HS-27A (cell line): ENCODE data around the gene ALLC.

Source experiments
- DNase-seq: peaks from one replicate; pipeline ENCODE4 v3.0.0-alpha.2; 2012; ENCODE audit warnings: low read depth, missing footprints

Gene ALLC

DNA sequence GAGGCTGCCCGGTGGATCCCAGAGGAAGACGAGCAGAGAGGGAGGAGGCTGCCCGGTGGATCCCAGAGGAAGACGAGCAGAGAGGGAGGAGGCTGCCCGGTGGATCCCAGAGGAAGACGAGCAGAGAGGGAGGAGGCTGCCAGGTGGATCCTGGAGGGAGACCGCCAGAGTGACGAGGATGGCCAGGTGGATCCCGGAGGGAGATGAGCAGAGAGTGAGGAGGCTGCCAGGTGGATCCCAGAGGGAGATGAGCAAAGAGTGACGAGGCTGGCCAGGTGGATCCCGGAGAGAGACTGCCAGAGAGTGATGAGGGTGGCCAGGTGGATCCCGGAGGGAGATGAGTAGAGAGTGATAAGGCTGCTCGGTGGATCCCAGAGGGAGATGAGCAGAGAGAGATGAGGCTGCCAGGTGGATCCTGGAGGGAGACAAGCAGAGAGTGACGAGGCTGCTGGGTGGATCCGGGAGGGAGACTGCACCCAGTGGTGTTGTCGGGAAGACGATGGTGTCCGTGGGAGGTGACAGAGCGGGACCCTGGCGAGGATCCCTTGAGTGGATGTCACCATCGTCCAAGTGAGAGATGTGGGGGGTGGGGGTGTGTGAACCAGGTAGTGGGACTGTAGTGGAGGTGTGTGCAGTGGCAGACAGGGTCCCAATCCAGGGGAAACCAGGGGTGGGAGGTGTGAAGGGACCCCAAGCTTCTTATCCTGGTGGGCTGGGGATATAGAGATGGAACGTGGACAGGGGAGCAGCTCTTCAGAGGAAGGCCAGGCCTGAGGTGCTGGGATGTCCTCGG lies 67.7 kb downstream of the ALLC start:
- no peak for DNase-seq

DNA sequence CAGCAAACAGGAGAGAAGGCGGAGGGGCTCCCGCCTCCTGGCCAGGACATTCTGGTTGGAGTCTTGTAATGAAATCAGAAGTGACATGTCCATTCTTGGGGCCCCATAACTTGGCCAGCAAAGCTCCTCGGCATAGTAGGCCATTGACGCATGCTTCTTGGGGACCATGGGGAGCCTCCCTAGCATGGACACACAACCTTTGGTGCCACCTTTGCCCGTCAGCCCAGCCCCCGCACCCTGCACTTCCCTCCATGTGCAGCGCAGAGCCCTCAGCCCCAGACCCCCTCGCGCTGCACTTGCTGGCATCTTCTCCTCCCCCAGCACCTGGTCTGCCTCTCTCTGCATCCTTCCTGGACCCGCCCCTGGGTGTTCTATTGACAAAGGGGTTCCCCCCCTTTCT lies 68.5 kb downstream of the ALLC start:
- DNase-seq, result no peak

GRCh38 chr2:3727397-3728045 lies 69.5 kb downstream of the ALLC start:
- DNase-seq, result no peak

DNA sequence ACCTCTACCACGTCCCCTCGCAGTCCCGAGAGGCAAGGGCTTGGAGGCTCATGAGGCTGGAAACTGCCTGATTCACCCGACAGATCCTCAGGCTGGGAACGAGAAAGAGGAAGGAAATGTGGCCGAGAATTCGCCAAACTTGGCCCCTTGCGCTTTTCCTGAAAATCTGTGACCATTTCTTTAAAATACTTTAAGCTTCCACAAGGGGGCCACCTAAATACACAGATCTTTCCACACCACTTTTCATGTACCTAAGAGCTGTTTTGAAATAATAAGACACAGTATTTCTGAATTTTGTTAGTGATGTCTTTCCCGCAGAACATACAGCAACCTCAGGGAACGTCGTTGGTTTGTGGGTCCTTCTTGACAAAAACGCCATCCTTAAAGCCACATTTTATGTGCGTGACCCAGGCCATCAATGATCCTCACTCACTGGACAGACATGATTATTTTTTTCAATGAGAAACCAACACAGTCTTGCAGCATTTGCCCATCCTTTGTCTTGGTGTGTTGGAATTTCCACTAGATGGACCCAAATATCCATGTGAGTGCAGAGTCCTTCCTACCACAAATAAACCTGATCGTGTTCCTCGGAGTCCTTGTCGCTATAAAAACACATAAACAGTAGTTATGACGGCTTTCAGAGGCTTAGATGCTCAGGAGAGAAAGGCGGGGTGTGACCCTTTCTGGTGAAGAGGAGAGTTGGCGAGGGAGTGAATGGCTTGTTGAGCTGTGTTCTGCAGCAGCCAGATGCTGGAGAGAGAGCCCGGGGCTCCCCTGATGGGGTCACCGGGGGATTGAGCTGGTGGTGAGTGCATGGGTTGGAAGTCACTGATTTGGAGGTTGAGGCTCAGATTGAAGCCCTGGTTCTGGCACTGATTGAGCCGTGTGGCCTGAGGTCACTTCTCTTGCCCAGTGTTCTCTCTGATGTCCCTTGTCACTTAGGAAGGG lies 70.4 kb downstream of the ALLC start:
- DNase-seq, result no peak

GRCh38 chr2:3729055-3729448 lies 71.1 kb downstream of the ALLC start:
- no peak for DNase-seq

DNA sequence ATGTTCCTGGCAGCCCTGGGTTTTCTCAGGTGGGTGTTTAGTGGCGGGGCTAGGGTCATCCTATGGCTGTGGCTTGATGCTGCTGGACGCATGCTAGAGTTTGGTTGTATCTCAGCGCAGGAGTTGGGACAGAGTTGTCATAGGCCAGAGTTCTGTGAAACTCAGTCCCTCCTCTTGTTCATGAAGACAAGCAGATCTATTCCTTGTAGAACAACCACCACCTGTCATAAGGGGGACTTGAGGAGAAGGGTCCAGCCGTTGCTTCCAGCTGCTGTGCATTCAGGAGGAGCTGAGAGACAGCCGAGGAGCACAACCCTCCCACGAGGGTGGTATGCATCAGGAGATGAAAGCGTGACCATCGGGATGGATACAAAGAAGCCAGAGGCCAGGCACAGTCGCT lies 71.8 kb downstream of the ALLC start:
- no peak for DNase-seq

DNA sequence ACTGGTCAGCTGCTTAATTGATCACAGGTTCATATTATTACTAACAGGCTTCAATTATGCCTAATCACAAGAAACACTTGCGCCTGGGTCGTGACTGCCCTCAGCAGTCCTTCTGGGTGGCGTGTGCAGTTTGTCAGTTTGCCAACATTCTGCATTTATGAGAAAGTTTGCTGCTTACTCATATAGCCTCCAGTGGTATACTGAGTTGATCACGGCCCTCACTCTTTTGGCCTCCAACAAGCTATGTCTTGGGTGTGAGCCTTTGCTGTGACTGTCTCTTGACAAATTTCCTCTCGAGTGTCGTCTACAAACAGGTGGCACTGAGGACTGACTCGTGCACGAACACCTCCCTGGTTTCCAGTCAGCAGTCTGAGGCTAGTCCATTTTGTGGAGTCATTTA lies 72.6 kb downstream of the ALLC start:
- DNase-seq, result no peak

- no peak for DNase-seq
These were observed 73.8 kb downstream of the ALLC start for GRCh38 chr2:3731829-3732228.

GRCh38 chr2:3736112-3736511 lies 78.1 kb downstream of the ALLC start:
- DNase-seq, result no peak

DNA sequence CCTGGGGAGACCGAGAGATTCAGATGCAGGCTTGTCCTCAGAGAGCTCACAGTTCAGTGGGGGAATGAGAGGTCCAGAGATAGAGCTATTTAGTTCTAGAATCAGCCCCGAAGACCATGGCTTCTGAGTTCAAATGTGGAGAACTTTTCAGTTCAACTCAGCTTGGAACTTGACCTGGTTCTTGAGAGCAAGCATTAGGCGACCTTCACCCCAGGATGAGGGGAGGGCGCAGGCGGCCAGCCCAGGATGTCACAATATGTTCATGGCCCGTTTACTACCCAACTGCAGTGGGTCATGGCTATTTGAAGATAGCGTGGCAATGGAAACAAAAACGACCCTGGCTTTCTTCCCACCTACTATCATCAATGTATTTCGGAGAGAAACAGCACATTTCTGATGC lies 79.1 kb downstream of the ALLC start:
- no peak for DNase-seq

GRCh38 chr2:3738454-3738853 lies 80.5 kb downstream of the ALLC start:
- DNase-seq, result no peak

DNA sequence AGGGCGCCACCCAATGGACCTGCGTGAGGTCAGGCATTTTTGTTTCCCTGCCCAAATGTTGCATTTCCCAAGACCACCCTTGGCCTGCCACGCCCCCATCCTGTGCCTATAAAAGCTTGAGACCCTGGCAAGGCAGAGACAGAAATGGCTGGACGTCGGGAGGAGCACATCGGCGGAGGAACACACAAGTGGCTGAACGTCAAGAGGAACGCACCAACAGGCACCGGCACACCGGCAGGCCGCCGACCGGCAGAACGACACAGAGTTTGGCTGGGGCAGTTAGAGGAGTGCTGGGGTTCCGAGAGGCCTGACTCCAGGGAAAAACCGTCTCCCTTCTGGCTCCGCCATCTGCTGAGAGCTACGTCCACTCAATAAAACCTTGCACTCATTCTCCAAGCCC lies 81.3 kb downstream of the ALLC start:
- no peak for DNase-seq

GRCh38 chr2:3741396-3741795 lies 83.4 kb downstream of the ALLC start:
- no peak for DNase-seq

- DNase-seq, result no peak
These were observed 84.0 kb downstream of the ALLC start for GRCh38 chr2:3741867-3742602.

GRCh38 chr2:3742743-3743508 lies 84.9 kb downstream of the ALLC start:
- no peak for DNase-seq

DNA sequence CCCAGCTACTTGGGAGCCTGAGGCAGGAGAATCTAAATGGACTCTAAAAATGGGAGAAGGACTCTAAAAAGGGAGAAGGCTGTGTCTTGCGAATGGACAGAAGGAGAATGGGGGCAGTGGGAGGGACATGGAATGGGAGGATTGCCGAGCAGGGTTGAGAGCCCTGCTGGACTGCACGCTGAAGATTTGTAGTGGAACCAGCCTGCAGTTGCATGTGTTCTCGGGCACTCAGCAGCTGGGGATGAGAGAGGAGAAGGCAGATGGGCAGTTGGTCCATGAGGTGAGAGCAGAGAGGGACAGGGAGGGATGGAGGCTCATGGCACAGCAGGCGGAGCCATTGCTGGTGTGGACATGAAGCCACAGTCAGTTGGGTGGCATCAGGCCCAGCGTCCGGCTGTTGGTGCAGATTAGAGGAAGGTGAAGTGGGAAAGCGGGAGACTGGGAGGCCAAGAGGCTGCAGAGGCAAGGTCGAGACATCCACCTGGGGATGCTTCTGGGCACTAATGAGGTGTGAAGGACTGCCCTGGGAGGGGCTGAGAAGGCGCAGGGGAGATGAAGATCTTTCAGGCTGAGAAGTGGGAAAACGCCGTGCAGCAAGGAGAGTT lies 86.1 kb downstream of the ALLC start:
- no peak for DNase-seq

DNA sequence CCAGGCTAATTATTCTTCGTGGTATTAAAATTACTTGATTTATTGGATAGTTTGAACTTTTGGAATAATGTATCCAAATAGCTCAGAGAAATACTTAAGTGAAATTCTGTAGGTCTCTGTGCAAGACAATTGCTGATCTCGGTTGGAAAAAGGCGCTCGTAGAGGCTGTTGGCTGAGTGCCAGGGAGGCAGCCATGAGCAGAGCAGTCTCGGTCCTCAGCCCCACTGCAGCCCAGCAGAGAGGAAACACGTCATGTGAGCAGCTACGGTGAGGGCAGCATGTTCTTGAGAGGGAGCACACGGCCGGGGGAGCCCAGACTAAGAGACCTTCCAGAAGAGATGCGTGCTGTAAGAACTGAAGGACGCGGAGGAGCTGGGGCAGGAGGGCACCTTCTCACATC lies 87.9 kb downstream of the ALLC start:
- no peak for DNase-seq

DNA sequence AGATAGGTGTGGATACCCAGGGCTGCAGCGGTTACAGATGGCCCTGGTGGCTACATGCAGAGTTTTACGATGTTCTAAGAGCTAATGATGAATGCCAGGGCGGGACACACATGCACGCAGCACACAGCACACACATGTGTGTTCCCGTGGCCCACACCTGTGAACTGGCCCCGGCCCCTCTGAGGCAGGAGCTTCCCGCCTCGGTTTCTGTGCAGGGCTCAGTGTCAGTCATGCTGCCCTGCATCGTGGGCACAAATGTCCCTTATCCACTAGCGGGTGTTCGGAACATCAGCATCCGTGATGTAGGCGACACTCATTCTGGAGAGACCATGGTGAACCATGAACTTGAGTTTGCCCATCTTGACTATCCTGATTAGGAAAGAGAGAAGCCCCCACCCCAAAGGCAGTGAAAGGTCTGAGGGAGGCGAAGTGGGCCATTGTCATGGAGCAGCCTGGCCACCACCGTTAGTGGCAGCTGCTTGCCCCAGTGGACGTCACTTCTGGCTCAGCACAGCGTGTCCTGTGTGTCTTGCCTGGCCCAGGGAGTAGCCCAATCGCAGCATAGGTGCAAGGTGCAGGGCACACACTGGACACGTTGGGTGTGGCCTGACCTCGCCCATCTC lies 89.1 kb downstream of the ALLC start:
- no peak for DNase-seq

DNA sequence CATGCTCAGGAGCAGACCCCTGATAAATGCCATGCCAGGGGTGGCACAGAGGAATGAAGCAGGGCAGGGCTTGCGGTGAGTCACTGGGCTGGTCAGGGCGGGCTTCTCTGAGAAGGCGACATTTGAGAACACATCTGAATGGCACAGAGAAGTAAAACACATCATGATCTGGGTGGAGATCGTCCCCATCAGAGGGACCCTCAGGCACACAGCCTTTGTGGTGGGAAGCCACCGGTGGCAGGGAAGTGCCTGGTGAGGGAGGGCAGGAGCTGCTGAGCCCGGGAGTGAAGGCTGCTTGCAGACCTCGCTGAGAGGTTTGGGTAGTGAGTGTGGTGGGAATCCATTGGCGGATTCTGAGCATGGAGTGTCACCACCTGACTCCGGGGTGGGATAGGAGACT lies 89.8 kb downstream of the ALLC start:
- DNase-seq, result no peak

- no peak for DNase-seq
These were observed 91.2 kb downstream of the ALLC start for GRCh38 chr2:3749201-3749600.
